Fibroblast of skin of left quadriceps (primary cell): Measurements from ENCODE around the gene ENKD1.

ENCODE experiments used
- DNase-seq, 2 experiments: peaks; one replicate each; pipeline ENCODE4 v3.0.0-alpha.2; 2013; ENCODE audit warnings: low read depth in 2 of 2

Gene ENKD1

DNA sequence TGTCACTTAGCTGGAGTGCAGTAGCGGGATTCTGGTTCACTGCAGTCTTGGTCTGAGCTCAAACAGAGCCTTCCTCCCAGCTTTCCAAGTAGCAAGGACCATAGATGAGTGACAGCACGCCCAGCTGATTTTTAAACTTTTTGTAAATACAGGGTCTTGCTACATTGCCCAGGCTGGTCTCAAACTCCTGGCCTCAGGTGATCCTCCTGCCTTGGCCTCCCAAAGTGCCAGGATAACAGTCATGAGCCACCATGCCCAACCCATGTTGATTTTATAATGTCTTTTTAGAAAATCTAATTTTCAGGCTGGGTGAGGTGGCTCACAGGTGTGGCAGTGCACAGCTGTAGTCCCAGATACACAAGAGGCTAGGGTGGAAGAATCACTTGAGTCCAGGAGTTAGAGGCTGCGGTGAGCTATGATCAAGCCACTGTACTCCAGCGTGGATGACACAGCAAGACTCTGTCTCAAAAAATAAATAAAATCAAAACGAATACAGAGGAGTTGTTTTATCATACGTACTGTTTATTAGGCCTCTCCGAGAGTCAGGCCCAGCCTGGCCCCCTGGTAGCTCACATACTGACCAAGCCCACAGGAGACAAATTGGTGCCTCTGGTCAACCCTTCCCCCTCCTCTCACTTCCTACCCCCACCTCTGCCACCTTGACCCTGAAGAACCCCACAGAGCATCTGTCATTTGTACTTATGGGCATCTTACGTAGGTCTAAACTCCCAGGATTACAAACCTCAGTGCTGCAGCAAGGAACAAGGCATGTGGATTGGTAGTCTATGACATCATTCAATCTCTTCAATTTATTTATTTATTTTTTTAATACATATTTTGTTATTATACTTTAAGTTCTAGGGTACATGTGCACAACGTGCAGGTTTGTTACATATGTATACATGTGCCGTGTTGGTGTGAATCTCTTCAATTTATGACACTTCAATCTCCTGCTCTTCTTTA, 13.7 kb upstream of the ENKD1 start:
- DNase-seq = no peak

DNA sequence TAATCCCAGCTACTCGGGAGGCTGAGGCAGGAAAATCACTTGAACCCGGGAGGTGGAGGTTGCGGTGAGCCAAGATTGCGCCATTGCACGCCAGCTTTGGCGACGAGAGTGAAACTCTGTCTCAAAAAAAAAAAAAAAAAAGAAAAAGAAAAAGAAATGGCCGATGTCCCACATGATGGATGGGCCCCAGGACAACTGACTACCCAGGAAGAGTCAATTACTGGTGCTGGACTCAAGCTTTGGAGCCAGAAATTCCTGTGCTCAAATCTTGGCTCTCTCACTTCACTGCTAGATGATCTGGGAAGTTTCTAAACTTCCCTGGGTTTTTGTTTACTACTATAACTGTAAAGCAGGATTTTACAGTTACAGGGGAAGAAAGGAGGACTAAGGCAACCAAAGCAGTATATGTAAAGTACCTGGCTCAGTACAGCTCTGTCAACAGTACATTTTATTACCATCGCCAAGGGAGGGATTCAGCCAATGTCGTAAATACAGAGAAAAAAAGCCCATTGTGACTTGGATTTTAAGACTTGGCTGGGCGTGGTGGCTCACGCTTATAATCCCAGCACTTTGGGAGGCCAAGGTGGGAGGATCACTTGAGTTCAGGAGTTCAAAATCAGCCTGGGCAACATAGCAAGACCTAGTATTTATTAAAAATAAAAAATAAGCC, 11.9 kb upstream of the ENKD1 start:
- DNase-seq = no peak

DNA sequence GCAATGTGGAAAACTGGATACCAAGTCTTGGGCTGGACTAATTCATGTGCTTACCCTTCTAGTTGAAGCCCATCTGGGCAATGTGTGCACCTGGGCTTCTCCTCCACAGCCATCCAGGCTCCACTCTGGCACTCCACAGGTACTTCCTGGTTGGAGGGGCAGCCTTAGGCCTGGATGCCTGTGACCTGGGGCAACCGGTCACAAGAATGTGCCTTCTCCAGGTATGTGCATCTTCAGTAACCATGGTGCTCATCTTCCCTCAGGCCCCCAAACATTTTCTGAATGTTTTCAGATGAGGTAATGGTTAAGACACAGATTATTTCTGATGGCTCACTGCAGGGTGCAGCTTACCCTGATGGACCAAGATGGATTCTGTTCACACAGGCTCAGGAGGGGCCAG, 11.2 kb upstream of the ENKD1 start:
- DNase-seq = no peak

DNA sequence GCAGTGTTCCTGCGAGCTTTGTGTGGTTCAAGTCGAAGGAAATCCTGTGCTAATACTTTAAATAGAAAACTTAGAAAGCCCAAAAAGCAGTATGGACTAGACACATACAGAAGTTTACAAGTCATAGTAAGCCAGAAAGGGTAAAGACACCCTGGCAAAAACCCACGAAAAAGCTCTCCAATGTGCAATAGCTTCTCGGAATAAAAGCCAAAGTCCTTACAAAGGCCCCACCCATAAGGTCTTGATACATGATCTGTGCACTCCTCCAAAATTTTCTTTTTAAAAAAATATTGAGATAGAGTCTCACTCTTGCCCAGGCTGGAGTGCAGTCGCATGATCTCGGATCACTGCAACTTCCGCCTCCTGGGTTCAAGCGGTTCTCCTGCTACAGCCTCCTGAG, 10.4 kb upstream of the ENKD1 start:
- DNase-seq = no peak

DNA sequence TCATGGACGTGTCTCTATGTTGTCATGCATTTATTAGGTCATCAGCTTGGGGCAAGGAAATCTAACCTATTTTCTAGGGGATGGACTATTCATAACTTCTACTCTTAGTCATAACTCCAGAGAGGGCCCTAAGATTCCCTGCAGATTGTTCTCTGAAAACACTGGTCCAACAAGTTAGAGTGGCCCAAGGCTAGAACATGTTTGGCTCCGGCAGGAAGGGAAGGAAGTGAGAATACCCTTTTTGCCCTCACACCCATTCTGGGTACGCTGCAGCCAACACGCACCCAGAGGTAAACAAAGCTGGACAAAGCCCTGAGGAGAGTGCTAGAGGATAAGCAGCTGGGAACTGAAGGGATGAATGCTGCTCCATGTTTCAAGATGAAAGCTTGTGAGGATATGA, 10.0 kb upstream of the ENKD1 start:
- no peak for DNase-seq

DNA sequence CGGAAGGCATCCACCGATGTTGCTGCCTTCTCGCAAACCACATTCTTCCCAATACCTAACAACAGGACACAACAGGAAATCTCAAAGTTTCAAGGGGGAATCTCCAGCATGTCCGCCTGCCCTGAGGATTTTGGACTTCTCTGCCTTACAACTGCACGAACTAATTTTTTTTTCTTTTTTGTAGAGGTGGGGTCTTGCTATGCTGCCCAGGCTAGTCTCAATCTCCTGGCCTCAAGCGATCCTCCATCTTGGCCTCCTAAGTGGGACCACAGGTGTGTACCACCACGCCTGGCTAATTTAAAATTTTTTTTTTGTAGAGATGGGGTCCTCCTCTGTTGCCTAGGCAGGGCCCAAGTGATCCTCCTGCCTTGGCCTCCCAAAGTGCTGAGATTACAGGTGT, 9.4 kb upstream of the ENKD1 start:
- DNase-seq = no peak

DNA sequence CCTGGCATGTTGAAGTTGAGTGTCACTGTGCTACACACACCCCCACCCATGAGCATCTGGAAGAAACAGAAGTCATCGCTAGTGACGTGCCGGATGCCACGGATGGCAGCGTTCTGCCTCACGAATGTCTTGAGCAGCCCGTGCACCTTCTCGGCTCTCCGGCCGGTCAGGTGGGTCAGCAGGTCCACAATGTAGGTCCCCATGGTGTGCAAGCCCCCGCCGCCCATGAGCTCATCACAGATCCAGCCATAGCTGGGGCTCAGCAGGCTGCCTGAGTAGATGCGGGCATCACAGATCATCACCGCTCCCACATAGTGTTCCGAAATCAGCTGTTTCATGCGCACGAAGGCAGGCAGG, 9.0 kb upstream of the ENKD1 start:
- DNase-seq = no peak

DNA sequence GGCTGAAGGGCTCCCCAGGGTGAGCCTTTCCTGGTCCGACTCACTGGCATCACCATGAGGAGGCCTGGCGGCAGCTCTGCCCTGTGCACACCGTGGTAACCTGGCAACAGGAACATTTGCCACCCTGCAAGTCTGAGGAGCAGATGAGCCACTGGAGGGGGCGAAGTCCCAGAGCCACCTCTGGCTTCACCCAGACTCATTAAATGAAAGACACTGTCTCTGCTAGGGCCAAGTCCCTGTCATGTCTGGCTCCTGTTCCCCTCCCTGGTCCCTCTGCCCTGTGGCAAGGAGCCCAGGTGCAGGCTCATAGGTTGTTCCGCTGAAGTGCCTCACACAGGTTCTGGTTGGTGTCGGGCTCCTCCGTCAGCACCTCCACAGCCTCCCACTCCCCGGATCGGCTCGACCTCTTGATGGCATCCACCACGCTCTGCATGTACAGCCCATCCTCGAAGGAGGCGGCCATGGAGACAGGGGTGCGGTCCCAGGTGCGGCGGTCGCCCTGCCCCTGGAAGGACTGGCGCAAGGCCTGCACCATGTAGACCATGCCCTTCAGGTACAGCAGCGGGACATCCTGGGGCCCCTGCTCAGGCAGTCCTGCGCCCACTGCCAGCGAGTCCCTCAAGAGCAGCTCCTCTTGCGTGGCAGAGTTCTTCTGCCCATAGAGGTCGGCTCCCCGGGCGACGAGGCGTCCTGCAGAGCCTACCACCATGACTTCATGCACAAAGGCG, 8.5 kb upstream of the ENKD1 start:
- DNase-seq = no peak

DNA sequence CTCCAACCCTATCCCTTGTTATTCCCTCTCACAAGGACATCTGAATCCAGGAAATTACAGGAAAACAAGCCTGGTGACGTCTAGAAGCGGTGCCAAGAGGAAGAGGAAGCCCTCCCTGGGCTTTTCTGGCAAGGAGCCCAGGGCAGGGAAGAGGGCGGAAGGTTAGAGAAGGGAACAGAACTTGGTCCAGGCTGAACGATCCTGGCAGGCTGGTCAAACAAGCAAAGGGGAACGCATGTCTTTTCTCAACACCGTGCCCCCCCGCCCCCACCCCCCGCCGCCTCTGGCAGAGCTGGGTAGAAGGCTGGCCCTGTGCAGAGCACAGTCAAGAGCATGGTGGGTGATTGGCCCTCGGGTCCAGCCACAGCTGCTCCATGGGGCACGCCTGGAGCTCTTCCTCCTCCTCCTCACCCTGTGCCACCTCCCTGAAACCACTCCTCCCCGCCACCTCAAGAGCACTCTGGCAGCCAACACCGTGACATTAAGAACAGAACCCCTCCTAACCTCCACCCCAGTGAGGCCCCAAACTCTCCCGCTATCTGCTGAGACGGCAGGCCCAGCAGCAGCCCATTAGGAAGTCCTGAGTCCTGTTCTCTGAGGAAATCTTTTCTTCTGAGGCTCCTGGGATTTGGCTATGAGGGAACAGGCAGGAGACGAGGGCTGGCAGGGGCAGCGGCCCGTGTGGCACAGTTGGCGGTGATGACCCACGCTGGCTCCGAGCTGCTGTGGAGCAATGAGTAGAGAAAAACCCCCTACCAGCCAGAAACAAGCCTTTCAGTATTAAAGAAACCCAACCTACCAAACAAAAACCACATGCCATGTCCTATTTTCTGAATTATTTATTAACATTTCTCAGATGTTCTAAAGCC, 7.4 kb upstream of the ENKD1 start:
- DNase-seq = no peak

DNA sequence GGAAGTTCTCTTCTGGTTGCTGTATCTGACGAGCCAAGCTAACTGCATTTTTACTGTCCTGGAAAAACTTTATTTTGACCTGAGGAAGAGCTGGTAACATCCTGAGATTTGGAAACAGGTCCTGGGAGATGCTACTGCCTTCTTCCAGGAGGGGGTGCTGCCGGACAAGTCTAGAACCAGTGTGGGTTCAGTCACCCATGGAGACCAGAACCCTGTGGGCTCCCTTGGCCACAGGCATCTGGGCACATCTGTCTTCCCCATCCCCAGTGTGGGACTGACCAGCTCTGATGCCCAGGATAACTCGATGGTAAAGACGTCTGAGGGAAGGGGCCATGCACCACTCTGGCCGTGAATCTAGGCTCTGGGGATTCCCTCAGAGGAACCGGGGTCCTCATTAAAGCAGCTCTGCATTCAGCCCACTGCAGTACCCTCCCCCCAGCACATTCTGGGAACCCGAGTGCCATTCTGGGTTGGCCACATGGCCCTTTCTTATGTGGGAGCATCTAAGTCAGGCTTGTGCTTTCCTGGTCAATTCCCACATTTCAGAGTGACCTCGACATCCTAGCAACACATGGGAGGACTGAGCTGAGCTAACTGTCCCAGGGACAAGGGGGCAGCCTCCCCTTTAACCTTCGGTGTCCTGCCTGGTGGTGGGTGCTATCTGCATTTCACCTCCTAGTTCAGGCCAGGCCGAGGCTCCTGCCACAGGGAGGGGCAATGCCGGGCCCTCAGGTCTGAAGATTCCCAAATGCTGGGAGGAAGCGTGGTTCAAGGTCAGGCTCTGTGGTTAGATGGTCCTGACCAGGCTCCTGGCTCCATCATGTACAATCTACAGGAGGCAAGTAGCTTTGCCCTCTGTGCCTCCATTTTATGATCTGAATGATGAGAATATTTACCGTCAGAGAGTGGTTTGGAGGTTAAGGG, 6.5 kb upstream of the ENKD1 start:
- DNase-seq = peak; percentile 25 to 29

DNA sequence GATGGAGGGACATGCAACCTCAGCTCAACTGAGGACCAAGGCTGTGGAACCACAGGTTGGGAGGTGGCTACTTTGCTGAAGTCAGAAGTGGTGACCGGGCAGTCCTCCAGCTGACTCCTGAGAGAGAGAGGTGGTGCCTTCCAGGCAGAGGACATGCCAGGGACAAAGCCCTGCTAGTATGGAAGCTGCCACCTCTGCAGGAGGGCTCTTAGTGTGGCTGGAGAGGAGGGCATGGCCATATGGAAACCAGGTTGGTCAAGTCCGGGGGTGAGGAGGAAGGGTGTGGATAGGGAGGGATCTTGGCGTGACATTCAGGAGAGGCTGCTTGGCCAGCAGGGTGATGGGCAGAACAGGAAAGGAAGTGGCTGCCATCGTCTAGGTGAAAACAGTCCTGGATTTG, 5.8 kb upstream of the ENKD1 start:
- DNase-seq = no peak

DNA sequence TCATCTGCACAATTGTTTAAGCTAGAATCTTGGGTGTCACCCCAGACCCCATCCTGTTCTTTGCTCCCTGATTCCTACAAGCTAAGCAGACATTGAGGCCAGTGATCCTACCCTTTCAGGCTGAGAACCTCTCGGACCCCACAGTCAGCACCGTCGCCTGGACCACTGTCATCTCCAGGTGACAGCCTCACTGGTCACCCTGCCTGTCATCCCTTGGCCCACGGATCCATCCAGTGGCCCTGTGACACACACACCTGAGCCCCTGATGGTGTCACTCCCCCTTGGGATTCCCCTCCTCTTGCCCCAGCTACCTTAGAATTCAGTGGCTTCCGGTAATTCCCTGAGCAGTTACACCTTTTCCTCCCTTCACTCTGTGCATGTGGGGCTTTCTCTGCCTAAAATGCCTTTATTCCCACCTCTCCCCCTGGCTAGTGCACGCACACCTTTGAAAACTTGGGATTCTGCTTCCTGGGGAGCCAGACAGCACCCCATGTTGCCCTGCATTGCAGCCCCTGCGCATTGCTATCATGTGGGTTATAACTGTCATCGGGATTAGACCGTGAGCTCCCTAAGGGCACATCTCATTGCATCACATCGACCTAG, 3.0 kb upstream of the ENKD1 start:
- DNase-seq = no peak

DNA sequence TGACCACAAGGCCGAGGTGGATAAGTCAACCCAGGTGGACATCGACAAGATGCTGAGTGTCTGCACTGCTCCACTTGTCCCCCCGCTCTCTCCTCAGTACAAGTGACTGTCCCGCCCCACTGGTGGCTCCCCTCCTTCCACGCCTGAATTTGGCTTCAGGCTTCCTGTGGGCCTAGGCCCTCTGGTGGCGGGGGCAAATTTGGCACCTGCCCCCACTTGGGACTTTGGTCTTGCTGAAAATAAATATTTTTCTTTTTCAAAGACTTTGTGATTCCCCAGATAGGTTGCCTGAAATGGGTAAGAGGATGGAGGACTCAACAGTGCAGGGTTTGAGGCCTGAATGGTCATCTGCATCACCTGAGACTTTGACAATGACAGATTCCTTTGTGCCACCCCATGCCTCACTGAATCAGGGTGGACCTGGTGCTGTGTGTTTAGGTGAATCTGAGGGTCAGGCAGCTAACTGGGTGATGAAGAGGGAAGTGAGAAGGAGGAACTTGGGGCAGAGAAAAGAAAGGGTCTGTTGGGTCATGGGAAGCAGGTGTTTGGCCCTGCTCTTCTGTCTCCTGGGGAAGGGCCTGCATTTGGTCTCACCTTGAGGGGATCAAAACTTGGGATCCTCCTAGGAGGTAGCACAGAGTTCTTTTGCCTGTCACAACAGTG, 2.1 kb upstream of the ENKD1 start:
- no peak for DNase-seq

DNA sequence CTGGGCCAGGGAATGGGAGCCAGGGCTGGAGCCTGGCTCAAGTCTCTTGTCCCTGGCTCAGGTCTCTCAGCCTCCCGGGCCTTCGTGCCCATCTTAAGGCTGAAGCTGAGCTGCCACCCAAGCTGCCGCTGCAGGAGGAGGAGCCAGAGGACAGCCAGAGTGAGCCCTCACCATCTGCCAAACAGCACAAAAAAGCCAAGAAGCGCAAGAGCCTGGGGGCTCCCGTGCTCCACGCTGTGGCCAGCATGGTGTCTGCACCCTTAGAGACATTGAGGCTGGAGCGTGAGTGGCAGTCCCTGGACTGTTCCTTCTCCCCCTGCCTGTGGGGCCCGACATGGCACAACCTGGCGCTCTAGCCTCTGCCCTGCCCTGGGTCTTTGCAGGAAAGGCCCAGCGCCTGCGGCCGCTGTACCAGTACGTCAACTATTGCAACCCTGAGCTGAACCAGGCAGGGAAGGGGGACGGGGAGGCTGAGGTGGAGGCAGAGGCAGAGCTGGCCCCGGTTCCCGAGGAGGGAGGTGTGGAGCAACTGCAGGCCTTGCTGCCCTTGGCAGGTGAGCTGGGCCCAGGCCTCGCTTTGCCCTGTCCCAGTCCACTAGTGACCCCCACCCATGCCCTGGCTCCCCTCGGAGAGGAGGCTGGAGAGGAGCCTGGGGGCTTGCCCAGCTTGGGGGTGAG, 1.4 kb upstream of the ENKD1 start:
- DNase-seq = peak; percentile 82 to 84

DNA sequence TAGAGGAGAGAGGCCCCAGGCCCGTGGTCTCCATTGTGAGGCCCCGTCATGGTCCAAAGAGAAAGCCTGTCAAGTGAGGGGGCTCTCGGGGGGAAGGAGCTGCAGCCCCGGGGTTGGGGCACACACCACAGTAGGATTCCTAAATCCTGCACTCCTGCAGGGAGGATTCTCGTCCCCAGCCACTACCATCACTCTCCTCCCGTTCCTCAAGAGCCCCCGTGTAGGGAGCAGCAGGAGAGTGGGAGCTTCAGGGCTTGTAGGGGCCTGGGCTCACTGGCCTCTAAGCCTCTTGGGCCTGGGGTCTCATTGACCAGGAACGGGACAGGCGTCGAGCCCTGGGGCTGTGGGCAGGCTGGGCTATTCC, 885 bp upstream of the ENKD1 start:
- no peak for DNase-seq

DNA sequence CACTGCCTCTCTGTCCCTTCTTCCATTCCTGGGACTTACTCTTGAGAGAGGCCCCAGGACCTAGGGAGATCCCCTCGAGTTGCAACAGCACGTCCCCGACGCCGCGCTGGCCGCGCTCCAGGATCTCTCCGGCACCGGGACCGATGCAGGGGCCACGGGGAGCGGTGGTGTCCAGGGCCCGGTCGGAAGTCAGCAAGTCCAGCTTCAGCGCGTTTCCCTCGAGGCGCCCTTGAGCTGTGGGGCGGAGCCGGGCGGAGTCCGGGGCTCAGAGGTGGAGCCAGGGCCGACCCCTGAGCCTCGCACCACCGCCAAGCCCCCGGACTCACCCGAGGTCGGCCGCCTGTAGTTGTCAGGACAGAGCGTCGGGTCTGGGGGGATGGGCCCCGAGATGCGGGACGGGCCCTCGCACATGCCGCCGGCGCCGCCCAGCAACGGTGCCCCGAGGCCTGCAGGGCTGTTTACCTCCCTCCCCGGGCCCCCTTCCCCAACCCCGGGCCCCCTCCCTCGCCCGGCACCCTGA, 458 bp downstream of the ENKD1 start:
- DNase-seq = no peak

DNA sequence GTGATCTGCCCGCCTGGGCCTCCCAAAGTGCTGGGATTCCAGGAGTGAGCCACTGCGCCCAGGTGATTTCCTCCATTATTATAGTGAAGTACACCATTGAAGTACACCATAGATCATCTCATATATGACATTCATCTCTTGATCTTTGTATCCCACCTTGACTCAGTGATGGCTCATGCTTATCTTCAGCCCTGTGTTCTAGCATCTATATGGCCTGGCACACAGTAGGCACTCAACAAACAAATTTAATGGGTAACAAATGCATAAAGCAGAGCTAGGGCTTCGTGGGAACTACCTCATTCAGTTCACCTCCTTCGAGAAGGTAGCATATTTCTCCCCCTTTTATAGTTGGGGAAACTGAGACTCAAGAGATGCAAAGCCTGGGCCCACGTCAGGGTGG, 952 bp downstream of the ENKD1 start:
- no peak for DNase-seq

DNA sequence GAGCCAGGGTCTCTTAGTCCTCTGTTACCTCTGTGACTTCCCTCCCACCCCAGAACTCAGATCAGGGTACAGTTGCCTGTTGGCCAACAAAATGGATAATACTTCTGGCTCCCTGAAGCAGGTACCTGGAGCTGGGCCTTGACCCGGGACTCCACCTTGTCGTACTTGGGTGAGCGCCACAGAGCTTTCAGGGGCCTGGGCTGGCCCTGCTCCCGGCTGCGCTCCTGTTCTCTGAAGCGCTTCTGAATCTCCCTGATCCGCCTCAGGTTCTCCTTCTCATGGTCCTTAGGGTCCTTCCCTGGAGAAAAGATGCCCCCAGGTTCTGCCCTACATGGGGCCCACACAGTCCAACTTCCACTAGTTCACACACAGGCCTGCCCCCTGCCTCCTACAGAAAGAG, 1.7 kb downstream of the ENKD1 start:
- no peak for DNase-seq

DNA sequence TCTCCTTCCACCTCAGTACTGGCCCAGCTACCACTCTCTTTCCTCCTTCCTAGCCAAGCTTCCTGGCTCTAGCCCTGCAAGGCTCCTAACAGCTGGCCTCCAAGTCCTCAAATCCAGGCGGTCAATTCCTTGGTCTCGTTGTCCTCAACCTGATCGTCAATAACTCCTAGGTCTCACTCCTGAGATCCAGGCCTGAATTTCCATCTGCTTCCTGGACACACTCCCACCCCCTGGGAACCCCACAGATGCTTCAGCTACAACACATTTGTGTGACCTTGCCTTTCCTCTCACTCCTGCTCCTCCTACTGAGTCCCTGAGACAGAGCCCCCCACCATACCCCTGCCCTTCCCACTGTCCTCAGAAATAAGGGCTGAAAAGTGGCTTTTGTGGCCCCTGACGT, 2.3 kb downstream of the ENKD1 start:
- no peak for DNase-seq
